GM23248 (cell line): ENCODE results near the gene SPATA24.

Experiments
- EZH2 ChIP-seq: fragments of 200-600 bp; sonication (generic); IDR thresholded peaks from 2 replicates; pipeline ENCODE4 v1.6.1; 2018; ENCODE audit warnings: antibody characterized with exemption, mild to moderate bottlenecking; ENCODE audit not compliant: insufficient read depth, poor library complexity, severe bottlenecking
- EZH2phosphoT487 ChIP-seq: fragments of 200-600 bp; sonication (generic); IDR thresholded peaks from 2 replicates; pipeline ENCODE4 v1.6.1; 2018; ENCODE audit warnings: antibody characterized with exemption, moderate library complexity, mild to moderate bottlenecking, low read depth; ENCODE audit not compliant: insufficient read depth

DNA sequence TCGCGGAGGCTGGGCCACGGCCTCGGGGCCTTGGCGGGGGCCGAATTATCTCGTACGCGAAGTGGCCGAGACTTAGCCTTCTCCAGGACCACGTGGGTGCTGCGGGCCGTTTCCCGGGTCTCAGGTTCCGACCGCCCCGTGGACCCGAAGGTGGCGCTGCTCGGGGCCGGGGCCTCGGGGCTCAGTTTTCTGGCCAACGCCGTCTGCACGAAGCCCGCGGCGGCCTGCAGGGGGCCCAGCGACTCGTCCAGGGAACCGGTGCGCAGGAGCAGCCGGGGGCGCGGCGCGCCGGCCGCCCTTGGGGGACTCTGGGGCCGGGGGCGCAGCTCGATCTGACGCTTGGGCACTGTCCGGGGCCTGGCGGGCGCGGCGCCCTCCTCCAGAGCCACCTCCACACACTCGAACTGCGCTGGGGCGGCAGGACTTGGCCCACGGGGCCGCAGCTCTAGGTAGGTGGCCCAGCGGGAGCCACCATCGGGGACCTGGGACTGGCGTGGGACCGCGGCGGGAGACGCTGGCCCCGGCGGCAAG is 9.7 kb downstream of the SPATA24 start:
- TF ChIP-seq EZH2 (no peak), EZH2phosphoT487 (no peak)
